GM18499 (cell line): ENCODE results near the gene P2RY8.

Experiments
- ATAC-seq: cut with Tn5 transposase; IDR thresholded peaks from one replicate; pipeline ENCODE4 v1.9.1; 2021; ENCODE audit warnings: moderate number of reproducible peaks; ENCODE audit not compliant: insufficient read depth, unreplicated experiment

The P2RY8 gene

DNA sequence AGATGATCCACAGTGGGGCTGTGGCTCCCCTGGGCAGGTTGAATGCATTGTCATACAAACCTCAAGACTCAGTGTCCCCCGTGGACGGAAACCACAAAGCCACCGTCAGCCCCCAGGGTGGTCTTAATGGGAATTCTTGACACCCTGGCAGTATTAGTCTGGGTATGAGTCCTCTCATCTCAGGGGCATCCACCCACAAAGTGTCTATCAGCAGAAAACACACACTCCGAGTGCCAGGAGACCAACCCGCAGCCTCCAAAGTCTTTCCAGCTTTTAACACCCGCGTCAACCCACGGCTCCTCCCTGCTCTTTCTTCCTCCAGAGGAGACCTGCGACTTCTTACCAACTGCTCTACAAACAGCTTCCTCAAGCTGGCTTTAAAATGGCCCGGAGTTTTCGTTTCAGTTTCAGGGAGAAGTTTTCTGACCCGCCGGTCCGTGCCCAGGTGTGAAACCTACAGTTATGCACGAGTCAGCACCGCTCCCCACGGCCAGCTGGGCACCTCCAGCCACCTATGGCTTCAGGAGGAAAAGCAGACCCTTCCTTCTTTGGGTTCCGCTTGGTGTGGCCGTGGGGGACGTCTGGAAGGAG is 69.9 kb downstream of the P2RY8 start:
- ATAC-seq, result no peak

DNA sequence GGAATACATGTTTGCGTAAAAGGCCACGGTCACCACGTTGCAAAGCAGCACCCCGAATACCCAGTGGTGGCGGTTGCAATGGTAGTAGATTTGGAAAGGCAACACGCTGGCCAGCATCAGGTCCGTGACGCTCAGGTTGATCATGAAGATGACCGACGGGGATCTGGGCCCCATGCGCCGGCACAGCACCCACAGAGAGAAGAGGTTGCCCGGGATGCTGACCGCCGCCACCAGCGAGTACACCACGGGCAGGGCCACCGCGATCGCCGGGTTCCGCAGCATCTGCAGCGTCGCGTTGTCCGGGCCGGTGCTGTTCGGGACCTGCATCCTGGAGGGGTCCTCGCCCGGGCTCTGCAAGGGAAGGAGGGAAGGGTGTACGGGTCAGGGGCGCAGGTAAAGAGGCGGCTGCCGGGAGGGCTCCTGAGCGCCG is 70.7 kb downstream of the P2RY8 start:
- no peak for ATAC-seq

GRCh38 chrX:1465286-1466231 is 71.4 kb downstream of the P2RY8 start:
- ATAC-seq, result no peak

GRCh38 chrX:1464971-1465285 is 72.1 kb downstream of the P2RY8 start:
- ATAC-seq, result no peak

- ATAC-seq, result no peak
These were observed 72.7 kb downstream of the P2RY8 start for GRCh38 chrX:1464041-1464970.

DNA sequence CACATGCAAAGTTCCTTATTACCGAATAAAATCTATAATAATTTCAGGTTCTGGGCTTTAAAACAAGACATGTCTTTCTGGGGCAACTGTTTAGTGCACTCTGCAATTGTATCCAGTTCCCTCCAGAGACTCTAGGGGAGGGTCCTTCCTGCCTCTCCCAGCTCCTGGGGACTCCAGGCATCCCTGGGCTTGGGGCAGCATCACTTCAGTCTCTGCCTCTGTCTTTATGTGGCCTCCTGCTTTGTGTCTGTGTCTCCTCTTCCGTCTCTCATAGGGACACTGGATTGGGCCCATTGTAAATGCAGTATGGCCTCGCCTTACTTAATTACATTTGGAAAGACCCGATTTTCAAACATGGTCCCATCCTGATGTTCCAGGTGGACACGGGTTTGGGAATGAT is 73.4 kb downstream of the P2RY8 start:
- ATAC-seq, result no peak

GRCh38 chrX:1462596-1463251 is 74.3 kb downstream of the P2RY8 start:
- ATAC-seq, result no peak

- no peak for ATAC-seq
These were observed 74.9 kb downstream of the P2RY8 start for GRCh38 chrX:1462110-1462509.

- ATAC-seq, result no peak
These were observed 81.1 kb downstream of the P2RY8 start for GRCh38 chrX:1455948-1456280.

GRCh38 chrX:1453951-1454785 is 82.8 kb downstream of the P2RY8 start:
- peak; percentile 44 for ATAC-seq

GRCh38 chrX:1453395-1453783 is 83.6 kb downstream of the P2RY8 start:
- ATAC-seq, result peak; percentile 4

DNA sequence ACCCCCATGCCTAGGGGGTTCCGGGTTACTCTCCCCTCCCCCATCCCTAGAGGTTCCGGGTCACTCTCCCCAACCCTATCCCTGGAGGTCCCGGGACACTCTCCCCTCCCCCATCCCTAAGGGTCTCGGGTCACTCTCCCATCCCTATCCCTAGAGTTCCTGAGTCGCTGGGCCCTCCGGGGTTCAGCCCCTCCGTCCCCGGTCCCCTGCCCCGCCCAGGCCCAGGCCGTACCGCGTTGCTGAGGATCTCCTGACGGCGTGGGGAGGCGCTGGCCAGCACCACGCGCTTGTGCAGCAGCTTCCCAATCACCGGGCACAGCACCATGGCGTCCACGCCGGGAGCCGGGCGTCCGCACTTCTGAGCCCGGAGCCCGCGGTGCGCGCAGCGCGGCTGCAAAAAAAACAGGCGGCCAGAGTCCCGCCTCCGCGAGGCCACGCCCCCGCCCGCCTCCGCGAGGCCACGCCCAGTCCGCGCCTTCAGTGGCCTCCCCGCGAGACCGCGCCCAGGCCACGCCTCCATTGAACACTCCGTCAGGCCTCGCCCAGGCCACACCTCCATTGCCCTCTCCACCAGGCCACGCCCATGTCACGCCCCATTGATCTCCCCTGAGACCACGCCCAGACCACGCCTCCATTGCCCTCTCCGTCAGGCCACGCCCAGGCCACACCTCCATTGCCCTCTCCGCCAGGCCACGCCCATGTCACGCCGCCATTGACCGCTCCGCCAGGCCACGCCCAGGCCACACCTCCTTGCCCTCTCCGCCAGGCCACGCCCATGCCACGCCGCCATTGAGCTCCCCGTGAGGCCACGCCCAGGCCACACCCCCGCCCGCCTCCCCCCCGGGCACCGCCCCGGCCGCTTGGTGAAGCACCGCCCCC is 84.2 kb downstream of the P2RY8 start, which contains the start of gene ASMTL:
Gene ASMTL, minus strand, starts transcription at position 394 of the 879 bp plus-strand sequence. Its CDS starts 69 bp downstream, at position 325.
- ATAC-seq, result peak; percentile 45

- no peak for ATAC-seq
These were observed 85.1 kb downstream of the P2RY8 start for GRCh38 chrX:1451661-1452515.

- no peak for ATAC-seq
These were observed 85.7 kb downstream of the P2RY8 start for GRCh38 chrX:1451251-1451660.

DNA sequence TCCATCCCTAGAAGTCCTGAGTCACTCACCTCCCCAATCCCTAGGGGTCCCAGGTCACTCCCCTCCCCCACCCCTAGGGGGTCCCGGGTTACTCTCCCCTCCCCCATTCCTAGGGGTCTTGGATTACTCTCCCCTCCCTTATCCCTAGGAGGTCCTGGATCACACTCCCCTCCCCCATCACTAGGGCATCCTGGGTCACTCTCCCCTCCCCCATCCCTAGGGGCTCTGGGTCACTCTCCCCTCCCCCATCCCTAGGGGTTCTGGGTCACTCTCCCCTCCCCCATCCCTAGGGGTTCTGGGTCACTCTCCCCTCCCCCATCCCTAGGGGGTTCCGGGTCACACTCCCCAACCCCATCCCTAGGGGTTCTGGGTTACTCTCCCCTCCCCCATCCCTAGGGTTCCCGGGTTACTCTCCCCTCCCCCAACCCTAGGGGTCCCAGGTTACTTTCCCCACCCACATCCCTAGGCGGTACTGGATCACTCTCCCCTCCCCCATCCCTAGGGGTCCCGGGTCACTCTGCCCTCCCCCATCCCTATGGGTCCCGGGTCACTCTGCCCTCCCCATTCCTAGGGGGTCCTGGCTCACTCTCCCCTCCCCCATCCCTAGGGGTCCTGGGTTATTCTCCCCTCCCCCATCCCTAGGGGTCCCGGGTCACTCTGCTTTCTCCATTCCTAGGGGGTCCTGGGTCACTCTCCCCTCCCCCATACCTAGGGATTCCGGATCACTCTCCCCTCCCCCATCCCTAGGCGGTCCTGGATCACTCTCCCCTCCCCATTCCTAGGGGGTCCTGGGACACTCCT is 86.4 kb downstream of the P2RY8 start:
- no peak for ATAC-seq

GRCh38 chrX:1449823-1450149 is 87.2 kb downstream of the P2RY8 start:
- no peak for ATAC-seq
